Measurements from ENCODE around the gene ANO8. TPM values are rescaled to one million over a fixed set of nuclear protein-coding genes. Genes with fewer than 3 reads are reported as not detected.

The ANO8 gene
- total and polyA plus RNA-seq, 2 of the 8 experiments (the other 6 are each of a cell fraction or from before 2014, with no cell fraction given), result 9.5 to 20.7 TPM

GRCh38 chr19:17323300-17323963 lies 11.2 kb downstream of the ANO8 start (continued):
- TF ChIP-seq CHD7 (IDR thresholded peaks at IDR 0.05; ENCODE audit: insufficient replicate concordance, low read length) (no peak), TAF1 (IDR thresholded peaks at IDR 0.05; ENCODE audit: low read depth, low read length) (no peak), CREB1 (IDR thresholded peaks at IDR 0.05) (no peak), BCL11A (IDR thresholded peaks at IDR 0.05; ENCODE audit: low read depth in 2 of 2, low read length in 2 of 2) (no peak), CHD1 (IDR thresholded peaks at IDR 0.05; ENCODE audit: low read depth, low read length) (no peak), KDM1A (IDR thresholded peaks at IDR 0.05; ENCODE audit: borderline replicate concordance, low read length) (no peak), POLR2A (IDR thresholded peaks at IDR 0.05; ENCODE audit: control extremely low read depth in 1 of 2, low read depth in 2 of 2, low read length in 2 of 2) (no peak), YY1 (IDR thresholded peaks at IDR 0.05; ENCODE audit: low read depth, low read length) (no peak), GABPA (IDR thresholded peaks at IDR 0.05; ENCODE audit: borderline replicate concordance, insufficient read depth, low read length) (no peak), USF2 (IDR thresholded peaks at IDR 0.05; ENCODE audit: low read length) (no peak)

Data from H1 (cell line).